SK-N-MC (cell line): ENCODE measurements around the gene ASCC1.

Experiments used
- EZH2 ChIP-seq: fragments of 200-600 bp; sonication (generic); IDR thresholded peaks from one replicate; pipeline ENCODE4 v1.6.1; 2017; ENCODE audit warnings: antibody characterized with exemption
- FOXP2 ChIP-seq: optimal IDR thresholded peaks from 2 replicates; pipeline ENCODE3; 2011; ENCODE audit warnings: mild to moderate bottlenecking, moderate library complexity; ENCODE audit not compliant: insufficient read depth; ENCODE audit errors: extremely low read length, control extremely low read depth
- POLR2AphosphoS5 ChIP-seq: IDR thresholded peaks from 2 replicates; pipeline ENCODE4 v1.6.1; 2012; ENCODE audit warnings: mild to moderate bottlenecking, low read depth, low read length, borderline replicate concordance

DNA sequence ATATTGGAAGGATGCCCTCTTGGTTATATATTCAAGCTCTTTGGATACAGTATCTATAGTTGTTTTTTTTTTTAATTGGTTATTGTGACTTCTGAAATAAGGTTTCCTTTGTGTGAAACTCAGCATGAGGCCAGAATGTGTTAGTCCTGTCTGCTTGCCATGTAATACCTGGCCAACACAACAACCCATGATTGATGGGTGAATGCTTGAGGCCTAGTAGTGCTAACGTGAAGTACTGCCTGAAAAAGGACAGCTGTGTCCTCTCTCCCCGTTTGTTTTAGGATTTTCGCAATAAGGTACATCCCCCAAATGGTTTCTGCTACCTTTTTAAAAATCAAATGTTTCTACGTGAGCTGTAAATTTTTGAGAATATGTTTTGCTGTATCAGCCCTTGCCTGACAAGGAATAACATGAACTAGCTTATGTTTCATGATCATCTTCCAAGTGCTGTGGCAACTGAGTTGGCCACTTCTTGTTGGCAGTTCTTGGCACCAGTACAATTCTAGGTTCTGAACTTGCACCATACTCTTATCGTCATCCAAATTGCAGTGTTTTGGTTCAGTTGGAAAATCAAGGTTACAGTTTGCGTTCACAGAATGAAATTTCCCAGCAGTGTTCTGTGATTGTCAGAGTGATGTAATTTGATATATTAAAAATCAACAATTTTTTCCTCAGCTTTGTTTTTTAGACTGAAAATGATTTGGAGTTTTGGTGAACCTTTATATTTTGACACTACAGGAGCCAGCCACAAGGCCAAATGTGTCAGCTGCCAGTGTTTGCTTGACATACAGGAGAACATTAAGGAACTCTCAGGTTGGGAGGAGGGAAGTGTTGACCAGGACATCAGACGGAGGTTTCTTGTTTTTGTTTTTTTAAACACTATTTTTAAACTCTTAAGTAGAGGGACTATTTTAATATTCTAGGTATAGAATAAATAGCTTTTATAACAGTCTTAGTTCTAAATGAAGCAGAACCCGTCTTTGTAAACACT is 13.5 kb upstream of the ASCC1 start:
- TF ChIP-seq POLR2AphosphoS5 (no peak), FOXP2 (no peak), EZH2 (no peak)
